Glutamatergic neuron (in vitro differentiated cells): ENCODE results near the gene OR2M5. TPM values are rescaled to one million over a fixed set of nuclear protein-coding genes. Genes with fewer than 3 reads are reported as not detected.

ENCODE experiments used
- DNase-seq: peaks from one replicate; pipeline ENCODE4 v3.0.0; 2022
- H3K27ac Mint-ChIP-seq: one replicate; pipeline ENCODE4 v1.8.0; 2020; ENCODE audit warnings: mild to moderate bottlenecking, mixed read lengths, inconsistent platforms; ENCODE audit not compliant: unreplicated experiment
- H3K27me3 Mint-ChIP-seq: one replicate; pipeline ENCODE4 v1.8.0; 2020; ENCODE audit warnings: mild to moderate bottlenecking, moderate library complexity, mixed read lengths, inconsistent platforms; ENCODE audit not compliant: unreplicated experiment
- H3K36me3 Mint-ChIP-seq: one replicate; pipeline ENCODE4 v1.8.0; 2020; ENCODE audit warnings: mild to moderate bottlenecking, mixed read lengths, inconsistent platforms; ENCODE audit not compliant: unreplicated experiment
- H3K4me1 Mint-ChIP-seq: one replicate; pipeline ENCODE4 v1.8.0; 2020; ENCODE audit warnings: mild to moderate bottlenecking, low read depth, mixed read lengths, inconsistent platforms; ENCODE audit not compliant: unreplicated experiment
- H3K4me3 Mint-ChIP-seq: one replicate; pipeline ENCODE4 v1.8.0; 2020; ENCODE audit warnings: mild to moderate bottlenecking, mixed read lengths, inconsistent platforms; ENCODE audit not compliant: unreplicated experiment
- H3K9me3 Mint-ChIP-seq: one replicate; pipeline ENCODE4 v1.8.0; 2020; ENCODE audit warnings: mild to moderate bottlenecking, moderate library complexity, mixed read lengths, inconsistent platforms; ENCODE audit not compliant: unreplicated experiment
- total RNA-seq: library from RNA; stranded (reverse); fragmentation: NEBNext Ultra II Directional; extraction: Animal tissue kit (Norgen Biotek cat#: 25700); gene quantifications from one replicate; pipeline ENCODE4 v1.2.1, GENCODE V29; 2021; ENCODE audit not compliant: unreplicated experiment
- TF ChIP-seq, protein P1 (sequence below): fragments of 200-600 bp; sonication (generic); IDR thresholded peaks from one replicate; pipeline ENCODE4 v1.5.0; 2021; ENCODE audit not compliant: partially characterized antibody, unreplicated experiment

The OR2M5 gene
- total RNA-seq, 1 donor from 2014 or later: not detected

DNA sequence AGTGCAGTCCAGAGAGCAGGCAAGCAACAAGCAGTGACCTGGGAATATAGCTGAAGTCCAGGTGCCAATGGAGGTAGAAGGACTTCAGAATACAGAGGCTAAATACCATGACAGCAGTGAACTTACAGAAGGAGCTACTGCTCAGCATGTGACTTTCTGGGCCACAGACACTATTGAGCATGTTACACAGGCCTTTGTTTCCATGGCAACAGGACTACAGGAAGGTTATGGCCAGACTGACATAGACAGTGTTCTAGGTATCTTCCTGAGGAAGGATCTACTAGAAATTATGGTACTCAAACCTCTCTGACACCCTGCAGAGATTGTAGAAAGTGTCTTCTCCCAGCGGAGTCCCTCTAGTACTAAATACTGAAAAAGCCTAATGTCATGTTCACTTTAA is 11.0 kb downstream of the OR2M5 start:
- peaks cover 3% of the 10 kb centered on the region for H3K9me3 Mint-ChIP-seq
- TF ChIP-seq, protein P1, sequence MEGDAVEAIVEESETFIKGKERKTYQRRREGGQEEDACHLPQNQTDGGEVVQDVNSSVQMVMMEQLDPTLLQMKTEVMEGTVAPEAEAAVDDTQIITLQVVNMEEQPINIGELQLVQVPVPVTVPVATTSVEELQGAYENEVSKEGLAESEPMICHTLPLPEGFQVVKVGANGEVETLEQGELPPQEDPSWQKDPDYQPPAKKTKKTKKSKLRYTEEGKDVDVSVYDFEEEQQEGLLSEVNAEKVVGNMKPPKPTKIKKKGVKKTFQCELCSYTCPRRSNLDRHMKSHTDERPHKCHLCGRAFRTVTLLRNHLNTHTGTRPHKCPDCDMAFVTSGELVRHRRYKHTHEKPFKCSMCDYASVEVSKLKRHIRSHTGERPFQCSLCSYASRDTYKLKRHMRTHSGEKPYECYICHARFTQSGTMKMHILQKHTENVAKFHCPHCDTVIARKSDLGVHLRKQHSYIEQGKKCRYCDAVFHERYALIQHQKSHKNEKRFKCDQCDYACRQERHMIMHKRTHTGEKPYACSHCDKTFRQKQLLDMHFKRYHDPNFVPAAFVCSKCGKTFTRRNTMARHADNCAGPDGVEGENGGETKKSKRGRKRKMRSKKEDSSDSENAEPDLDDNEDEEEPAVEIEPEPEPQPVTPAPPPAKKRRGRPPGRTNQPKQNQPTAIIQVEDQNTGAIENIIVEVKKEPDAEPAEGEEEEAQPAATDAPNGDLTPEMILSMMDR: no peak

DNA sequence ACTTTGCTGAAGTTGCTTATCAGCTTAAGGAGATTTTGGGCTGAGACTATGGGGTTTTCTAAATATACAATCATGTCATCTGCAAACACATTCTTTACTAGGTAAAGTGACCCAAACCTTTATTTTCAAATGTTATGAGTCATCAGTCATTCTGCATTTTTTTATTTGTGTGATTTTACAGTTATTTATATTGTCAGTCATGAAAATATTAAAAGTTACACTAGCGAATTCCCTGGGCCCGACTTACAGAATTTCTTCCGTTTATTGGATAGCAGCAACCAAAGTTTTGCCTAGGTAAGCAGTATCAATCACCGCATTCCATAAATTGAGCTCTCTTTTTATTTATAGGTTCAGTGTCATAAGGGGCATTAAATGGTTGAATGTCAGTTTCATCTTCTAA is 13.8 kb downstream of the OR2M5 start:
- no peaks in the 10 kb centered on the region for H3K4me1 Mint-ChIP-seq
- H3K36me3 Mint-ChIP-seq: no peaks in the 10 kb centered on the region
- H3K27ac Mint-ChIP-seq: no peak overlapping the region
- H3K9me3 Mint-ChIP-seq: peaks cover 9% of the 10 kb centered on the region
- no peak for DNase-seq
- no peak overlapping the region for H3K4me3 Mint-ChIP-seq
- H3K27me3 Mint-ChIP-seq: no peaks in the 10 kb centered on the region
- TF ChIP-seq, protein P1: no peak

More for the DNA sequence above, 11.0 kb downstream of the OR2M5 start:
- Mint-ChIP-seq H3K4me1 (no peaks in the 10 kb centered on the region), H3K27me3 (no peaks in the 10 kb centered on the region), H3K36me3 (no peaks in the 10 kb centered on the region), H3K27ac (no peak overlapping the region), H3K4me3 (no peak overlapping the region)
- no peak for DNase-seq

DNA sequence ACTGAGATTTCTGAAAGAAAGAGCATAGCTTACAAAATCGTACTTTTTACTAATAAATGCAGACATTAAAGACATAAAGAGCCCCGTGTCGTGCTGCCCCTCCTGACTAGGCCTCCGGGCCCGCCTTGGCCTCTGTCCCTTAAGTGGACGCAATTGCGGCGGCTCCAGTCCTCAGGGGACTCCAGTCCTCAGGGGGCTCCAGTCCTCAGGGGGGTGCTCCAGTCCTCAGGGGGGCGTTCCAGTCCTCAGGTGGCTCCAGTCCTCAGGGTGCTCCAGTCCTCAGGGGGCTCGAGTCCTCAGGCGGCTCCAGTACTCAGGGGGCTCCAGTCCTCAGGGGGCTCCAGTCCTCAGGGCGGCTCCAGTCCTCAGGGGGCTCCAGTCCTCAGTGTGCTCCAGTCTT is 19.1 kb downstream of the OR2M5 start:
- Mint-ChIP-seq H3K9me3 (peaks cover 10% of the 10 kb centered on the region), H3K4me3 (no peak overlapping the region), H3K4me1 (no peaks in the 10 kb centered on the region), H3K27me3 (peaks cover 2% of the 10 kb centered on the region), H3K27ac (no peak overlapping the region), H3K36me3 (peaks cover 3% of the 10 kb centered on the region)
- DNase-seq: no peak
- TF ChIP-seq, protein P1: no peak

DNA sequence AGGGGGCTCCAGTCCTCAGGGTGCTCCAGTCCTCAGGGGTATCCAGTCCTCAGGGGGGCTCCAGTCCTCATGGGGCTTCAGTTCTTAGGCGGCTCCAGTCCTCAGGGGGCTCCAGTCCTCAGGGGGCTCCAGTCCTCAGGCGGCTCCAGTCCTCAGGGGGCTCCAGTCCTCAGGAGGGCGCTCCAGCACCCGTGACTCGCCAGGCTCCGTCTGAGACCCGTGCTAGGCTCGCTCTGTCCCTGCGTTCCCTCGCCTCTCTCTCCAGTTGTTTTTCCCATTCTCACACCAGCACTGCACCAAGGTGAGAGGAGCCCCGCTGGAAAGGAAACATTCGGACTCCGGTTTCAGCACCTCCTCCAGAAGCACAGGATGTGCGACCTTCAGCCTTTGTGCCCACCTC is 20.2 kb downstream of the OR2M5 start:
- H3K9me3 Mint-ChIP-seq: peaks cover 9% of the 10 kb centered on the region
- H3K4me3 Mint-ChIP-seq: no peak overlapping the region
- TF ChIP-seq, protein P1: no peak
- H3K36me3 Mint-ChIP-seq: peaks cover 3% of the 10 kb centered on the region
- no peaks in the 10 kb centered on the region for H3K4me1 Mint-ChIP-seq
- no peak for DNase-seq
- H3K27ac Mint-ChIP-seq: no peak overlapping the region
- peaks cover 2% of the 10 kb centered on the region for H3K27me3 Mint-ChIP-seq

DNA sequence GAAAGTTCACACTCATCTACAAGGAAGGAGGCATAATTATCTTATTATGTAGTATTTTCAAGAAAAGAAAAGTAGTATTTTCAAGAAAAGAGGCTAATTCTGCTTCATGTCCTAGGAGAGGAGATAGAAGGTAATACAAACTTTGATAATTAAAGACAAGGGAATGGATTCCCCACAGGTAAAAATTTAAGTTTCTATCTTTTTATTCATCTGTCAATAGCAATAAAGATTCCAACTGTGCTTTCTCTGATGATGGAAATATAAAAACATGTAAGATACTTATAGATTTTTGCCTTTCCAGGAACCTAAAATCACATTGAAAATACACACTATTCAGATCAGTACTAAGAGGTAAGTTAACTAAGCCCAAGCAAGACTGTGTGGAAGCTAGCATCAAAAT is 29.6 kb downstream of the OR2M5 start, which contains the start of gene OR2M2:
TSS of gene OR2M2 (plus strand) at position 301 of the 400 bp plus-strand sequence. CDS start 5,165 bp downstream, outside the sequence.
- Mint-ChIP-seq H3K9me3 (peaks cover 1% of the 10 kb centered on the region), H3K4me1 (no peaks in the 10 kb centered on the region), H3K36me3 (no peaks in the 10 kb centered on the region), H3K4me3 (no peak within 1 kb of the TSS), H3K27me3 (no peaks in the 10 kb centered on the region), H3K27ac (no peak within 1 kb of the TSS)
- no peak for DNase-seq
- TF ChIP-seq, protein P1: no peak
